Natural killer cell (primary cell): ENCODE measurements around the gene FKBP15. TPM values are rescaled to one million over a fixed set of nuclear protein-coding genes. Genes with fewer than 3 reads are reported as not detected.

ENCODE experiments used
- ATAC-seq, 3 donors: fragments of 150-1000 bp in 2 of 3; fragments of 200-7000 bp in 1 of 3; cut with Tn5 transposase; 1 replicate in 1 of 3; 2 replicates in 2 of 3; pipeline ENCODE4 v1.10.0; 2021; ENCODE audit warnings: mild to moderate bottlenecking in 2 of 3, moderate library complexity in 2 of 3
- DNase-seq, 2 donors: peaks; one replicate each; pipeline versions ENCODE4 v3.0.0 to v3.0.0-alpha.2; 2013 to 2021; ENCODE audit warnings: mixed read lengths in 1 of 2
- H3K27ac ChIP-seq: one replicate; pipeline ENCODE4 v1.5.1; 2013; ENCODE audit warnings: mild to moderate bottlenecking, low read length
- H3K27me3 ChIP-seq: one replicate; pipeline ENCODE4 v1.6.1; 2013; ENCODE audit warnings: low read length; ENCODE audit not compliant: control insufficient read depth, insufficient read depth
- H3K36me3 ChIP-seq: one replicate; pipeline ENCODE4 v1.6.1; 2013; ENCODE audit warnings: low read length; ENCODE audit not compliant: control insufficient read depth, insufficient read depth
- H3K4me1 ChIP-seq: one replicate; pipeline ENCODE4 v1.6.1; 2013; ENCODE audit warnings: low read length; ENCODE audit not compliant: control insufficient read depth, insufficient read depth
- H3K4me3 ChIP-seq: one replicate; pipeline ENCODE4 v1.5.1; 2013; ENCODE audit warnings: low read length
- H3K9me3 ChIP-seq: one replicate; pipeline ENCODE4 v1.6.1; 2013; ENCODE audit warnings: low read length; ENCODE audit not compliant: control insufficient read depth, insufficient read depth
- H3K27ac Mint-ChIP-seq, 2 donors: one replicate each; pipeline ENCODE4 v1.8.0; 2022; ENCODE audit warnings: mild to moderate bottlenecking in 2 of 2, mixed read lengths in 2 of 2, moderate library complexity in 1 of 2
- H3K27me3 Mint-ChIP-seq, 2 donors: one replicate each; pipeline ENCODE4 v1.8.0; 2022; ENCODE audit warnings: low read depth in 2 of 2, mixed read lengths in 2 of 2
- H3K36me3 Mint-ChIP-seq: one replicate; pipeline ENCODE4 v1.8.0; 2022; ENCODE audit warnings: mixed read lengths
- H3K4me1 Mint-ChIP-seq, 2 donors: one replicate each; pipeline ENCODE4 v1.8.0; 2022; ENCODE audit warnings: mixed read lengths in 2 of 2
- H3K4me3 Mint-ChIP-seq: one replicate; pipeline ENCODE4 v1.8.0; 2022; ENCODE audit warnings: mild to moderate bottlenecking, moderate library complexity, mixed read lengths
- H3K9me3 Mint-ChIP-seq, 2 donors: one replicate each; pipeline ENCODE4 v1.8.0; 2022; ENCODE audit warnings: mixed read lengths in 2 of 2
- WGBS: methylation state at CpG from one replicate; pipeline ENCODE4 v1.1.7; 2013; ENCODE audit warnings: missing lambda C conversion rate; ENCODE audit not compliant: insufficient coverage; 5-methylcytosine and 5-hydroxymethylcytosine counted together
- intact Hi-C: fragments of 100-400 bp; cut with micrococcal nuclease; formaldehyde crosslinking; loops from one replicate; pipeline ENCODE4 v1.14.2; 2022
- total RNA-seq, 4 donors: library from RNA; stranded (reverse); fragments of 120-200 nt in 1 of 4; gene quantifications; one replicate each; pipeline versions ENCODE4 v1.2.3 to v1.2.4, GENCODE V29; 2013 to 2022
- TF ChIP-seq, protein P1 (sequence below): fragments of 200-600 bp; IDR thresholded peaks from one replicate; pipeline ENCODE4 v1.8.0; 2022; ENCODE audit warnings: antibody characterized with exemption

The FKBP15 gene
- total RNA-seq, 3 donors from 2014 or later (not counting 1 experiment from before 2014, with no cell fraction given): 35.0 to 37.9 (median 35.9) TPM

- TF ChIP-seq, protein P1, sequence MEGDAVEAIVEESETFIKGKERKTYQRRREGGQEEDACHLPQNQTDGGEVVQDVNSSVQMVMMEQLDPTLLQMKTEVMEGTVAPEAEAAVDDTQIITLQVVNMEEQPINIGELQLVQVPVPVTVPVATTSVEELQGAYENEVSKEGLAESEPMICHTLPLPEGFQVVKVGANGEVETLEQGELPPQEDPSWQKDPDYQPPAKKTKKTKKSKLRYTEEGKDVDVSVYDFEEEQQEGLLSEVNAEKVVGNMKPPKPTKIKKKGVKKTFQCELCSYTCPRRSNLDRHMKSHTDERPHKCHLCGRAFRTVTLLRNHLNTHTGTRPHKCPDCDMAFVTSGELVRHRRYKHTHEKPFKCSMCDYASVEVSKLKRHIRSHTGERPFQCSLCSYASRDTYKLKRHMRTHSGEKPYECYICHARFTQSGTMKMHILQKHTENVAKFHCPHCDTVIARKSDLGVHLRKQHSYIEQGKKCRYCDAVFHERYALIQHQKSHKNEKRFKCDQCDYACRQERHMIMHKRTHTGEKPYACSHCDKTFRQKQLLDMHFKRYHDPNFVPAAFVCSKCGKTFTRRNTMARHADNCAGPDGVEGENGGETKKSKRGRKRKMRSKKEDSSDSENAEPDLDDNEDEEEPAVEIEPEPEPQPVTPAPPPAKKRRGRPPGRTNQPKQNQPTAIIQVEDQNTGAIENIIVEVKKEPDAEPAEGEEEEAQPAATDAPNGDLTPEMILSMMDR: no peak
- Histone ChIP-seq H3K9me3 (no peaks in the 10 kb centered on the region), H3K36me3 (no peaks in the 10 kb centered on the region), H3K27me3 (no peaks in the 10 kb centered on the region), H3K4me3 (no peak overlapping the region), H3K27ac (no peak overlapping the region), H3K4me1 (no peaks in the 10 kb centered on the region)
- intact Hi-C loops: no loop called here
- ATAC-seq: no peak
- Mint-ChIP-seq H3K4me1 (no peaks in the 10 kb centered on the region), H3K9me3 (no peaks in the 10 kb centered on the region), H3K27me3 (no peaks in the 10 kb centered on the region), H3K4me3 (no peak overlapping the region), H3K36me3 (no peaks in the 10 kb centered on the region), H3K27ac (no peak overlapping the region)
- no peak for DNase-seq
- 85% methylated on average over 4 of the region's 4 CpGs for WGBS
Observed at GRCh38 chr9:113245894-113246293, 24.8 kb upstream of the FKBP15 start.

DNA sequence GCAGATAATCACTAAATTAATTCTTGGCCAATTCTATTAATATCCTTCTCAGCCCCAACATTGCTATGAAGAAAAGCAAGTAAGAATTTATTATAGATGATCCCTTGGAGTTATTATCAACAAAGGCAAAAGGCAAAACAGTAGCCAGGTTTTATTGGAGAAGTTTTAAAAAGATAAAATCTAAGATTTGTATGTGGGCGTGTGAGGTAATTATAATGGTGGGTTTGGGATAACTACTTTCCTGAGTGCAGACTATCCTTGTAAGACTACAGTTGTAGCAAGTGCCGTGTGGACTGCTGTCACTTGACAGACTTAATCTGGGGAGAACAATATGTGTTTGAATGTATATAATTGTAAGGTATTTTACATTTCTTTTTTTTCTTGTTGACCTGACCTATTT, 23.5 kb upstream of the FKBP15 start:
- Mint-ChIP-seq H3K27me3 (no peaks in the 10 kb centered on the region), H3K4me3 (no peak overlapping the region), H3K4me1 (no peaks in the 10 kb centered on the region), H3K36me3 (no peaks in the 10 kb centered on the region), H3K9me3 (no peaks in the 10 kb centered on the region), H3K27ac (no peak overlapping the region)
- H3K27me3 ChIP-seq: no peaks in the 10 kb centered on the region
- H3K4me3 ChIP-seq: no peak overlapping the region
- intact Hi-C loops: no loop called here
- DNase-seq (no peak), ATAC-seq (no peak)
- no peaks in the 10 kb centered on the region for H3K4me1 ChIP-seq
- TF ChIP-seq, protein P1: no peak
- H3K36me3 ChIP-seq: no peaks in the 10 kb centered on the region
- WGBS: 100% methylated on average over 2 of the region's 2 CpGs
- no peaks in the 10 kb centered on the region for H3K9me3 ChIP-seq
- H3K27ac ChIP-seq: no peak overlapping the region

DNA sequence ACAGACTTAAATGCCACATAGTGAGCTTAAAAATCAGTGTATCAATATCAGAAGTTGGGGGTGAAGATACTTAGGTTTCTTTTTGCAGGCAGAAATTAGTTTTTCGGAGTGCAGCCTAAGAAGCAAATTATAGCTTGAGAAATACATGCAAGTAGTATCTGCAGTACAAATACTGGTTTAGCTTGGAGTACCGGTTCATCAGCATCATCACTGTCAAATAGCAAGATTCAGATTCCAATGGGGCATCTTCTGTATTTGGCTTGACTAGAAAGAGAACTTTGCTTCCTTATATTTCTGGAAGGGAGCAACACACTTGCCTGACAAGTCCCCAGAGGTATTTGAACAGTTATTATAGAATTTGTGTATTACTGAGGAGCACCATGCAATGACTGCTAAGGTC, 20.1 kb upstream of the FKBP15 start:
- H3K27ac ChIP-seq: no peak overlapping the region
- 100% methylated on average over 2 of the region's 2 CpGs for WGBS
- H3K36me3 ChIP-seq: no peaks in the 10 kb centered on the region
- no peak overlapping the region for H3K4me3 ChIP-seq
- DNase-seq: no peak
- Mint-ChIP-seq H3K27me3 (no peaks in the 10 kb centered on the region), H3K4me3 (no peak overlapping the region), H3K9me3 (no peaks in the 10 kb centered on the region), H3K27ac (no peak overlapping the region), H3K4me1 (no peaks in the 10 kb centered on the region), H3K36me3 (no peaks in the 10 kb centered on the region)
- H3K27me3 ChIP-seq: no peaks in the 10 kb centered on the region
- H3K4me1 ChIP-seq: no peaks in the 10 kb centered on the region
- ATAC-seq: no peak
- H3K9me3 ChIP-seq: no peaks in the 10 kb centered on the region
- intact Hi-C loops: no loop called here
- TF ChIP-seq, protein P1: no peak

DNA sequence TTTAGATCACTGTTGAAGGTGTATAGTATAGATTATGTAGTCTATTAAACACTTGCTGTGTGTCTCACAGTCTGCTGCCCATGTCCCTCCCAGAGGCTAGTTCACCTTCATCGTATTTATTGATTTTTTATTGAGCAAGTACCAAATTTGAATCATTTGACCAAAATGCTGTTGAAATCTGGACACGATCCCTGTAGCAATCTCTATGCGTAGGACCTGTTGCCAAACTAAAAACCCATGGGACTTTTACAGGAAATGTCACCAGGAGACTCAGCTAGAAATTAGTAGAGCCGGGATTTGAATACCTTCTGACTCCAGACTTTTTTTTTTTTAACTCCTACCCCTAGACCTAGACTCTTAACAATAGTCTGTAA, 17.8 kb upstream of the FKBP15 start:
- Histone ChIP-seq H3K27me3 (no peaks in the 10 kb centered on the region), H3K4me1 (no peaks in the 10 kb centered on the region), H3K4me3 (no peak overlapping the region), H3K36me3 (no peaks in the 10 kb centered on the region), H3K9me3 (no peaks in the 10 kb centered on the region), H3K27ac (no peak overlapping the region)
- Mint-ChIP-seq H3K27me3 (no peaks in the 10 kb centered on the region), H3K27ac (no peak overlapping the region), H3K4me1 (peaks cover 0 to 2% of the 10 kb centered on the region in 2 donors), H3K9me3 (no peaks in the 10 kb centered on the region), H3K36me3 (no peaks in the 10 kb centered on the region), H3K4me3 (no peak overlapping the region)
- no peak for ATAC-seq
- intact Hi-C loops: no loop called here
- WGBS: 88% methylated on average over 4 of the region's 4 CpGs
- TF ChIP-seq, protein P1: no peak
- DNase-seq: no peak
